SK-N-MC (cell line): ENCODE results near the gene LEPROT.
A peak's percentile ranks its signal among the peaks of the same experiment; 100 is the strongest.
"Not testable (repeated sequence)": the region's sequence is repeated elsewhere in the genome, so short reads cannot be mapped to it uniquely, and the experiment has no call there.

Source experiments
- DNase-seq: peaks from one replicate; pipeline ENCODE4 v3.0.0-alpha.2; 2011; ENCODE audit warnings: low read depth, low spot score
- H3K27ac ChIP-seq: fragments of 200-600 bp; sonication (generic); 2 replicates; pipeline ENCODE4 v1.5.1; 2016; ENCODE audit warnings: mixed run types
- H3K36me3 ChIP-seq: fragments of 200-600 bp; sonication (generic); 2 replicates; pipeline ENCODE4 v1.6.1; 2017; ENCODE audit warnings: antibody characterized with exemption, low read length, mixed read lengths; ENCODE audit not compliant: insufficient read depth
- H3K4me3 ChIP-seq: fragments of 200-600 bp; sonication (generic); 2 replicates; pipeline ENCODE4 v1.5.1; 2016
- H3K9ac ChIP-seq: fragments of 200-600 bp; sonication (generic); 2 replicates; pipeline ENCODE4 v1.8.0; 2017; ENCODE audit warnings: mixed run types, mixed read lengths; ENCODE audit not compliant: insufficient read length
- H3K9me3 ChIP-seq: fragments of 200-600 bp; sonication (generic); 2 replicates; pipeline ENCODE4 v1.6.1; 2017; ENCODE audit warnings: low read depth, mild to moderate bottlenecking, antibody characterized with exemption, low read length, moderate library complexity, mixed read lengths
- EZH2 ChIP-seq: fragments of 200-600 bp; sonication (generic); IDR thresholded peaks from one replicate; pipeline ENCODE4 v1.6.1; 2017; ENCODE audit warnings: antibody characterized with exemption
- FOXP2 ChIP-seq: optimal IDR thresholded peaks from 2 replicates; pipeline ENCODE3; 2011; ENCODE audit warnings: mild to moderate bottlenecking, moderate library complexity; ENCODE audit not compliant: insufficient read depth; ENCODE audit errors: extremely low read length, control extremely low read depth
- POLR2AphosphoS5 ChIP-seq: IDR thresholded peaks from 2 replicates; pipeline ENCODE4 v1.6.1; 2012; ENCODE audit warnings: mild to moderate bottlenecking, low read depth, low read length, borderline replicate concordance

Gene LEPROT

GRCh38 chr1:65456481-65456880, 36.0 kb downstream of the LEPROT start:
- Histone ChIP-seq H3K9ac (no peak overlapping the region), H3K9me3 (no peaks in the 10 kb centered on the region)
- no peak for TF ChIP-seq FOXP2
- no peak for TF ChIP-seq EZH2
- TF ChIP-seq POLR2AphosphoS5, result no peak

GRCh38 chr1:65457868-65458267, 37.4 kb downstream of the LEPROT start:
- TF ChIP-seq EZH2, result no peak
- TF ChIP-seq FOXP2, result no peak
- no peak for TF ChIP-seq POLR2AphosphoS5
- DNase-seq, result no peak
- Histone ChIP-seq H3K27ac (no peak overlapping the region), H3K9ac (no peak overlapping the region), H3K4me3 (no peak overlapping the region), H3K9me3 (no peaks in the 10 kb centered on the region), H3K36me3 (no peaks in the 10 kb centered on the region)

More at GRCh38 chr1:65456481-65456880, 36.0 kb downstream of the LEPROT start:
- no peak for DNase-seq
- Histone ChIP-seq H3K4me3 (no peak overlapping the region), H3K36me3 (no peaks in the 10 kb centered on the region), H3K27ac (no peak overlapping the region)

- no peaks in the 10 kb centered on the region for H3K9me3 ChIP-seq
- no peak for TF ChIP-seq FOXP2
- no peak for TF ChIP-seq POLR2AphosphoS5
- no peak for TF ChIP-seq EZH2
- no peak for DNase-seq
- H3K4me3 ChIP-seq, result no peak overlapping the region
- no peak overlapping the region for H3K9ac ChIP-seq
- H3K36me3 ChIP-seq, result no peaks in the 10 kb centered on the region
- no peak overlapping the region for H3K27ac ChIP-seq
These were observed 38.4 kb downstream of the LEPROT start for GRCh38 chr1:65458730-65459396.

- no peaks in the 10 kb centered on the region for H3K9me3 ChIP-seq
- no peaks in the 10 kb centered on the region for H3K36me3 ChIP-seq
- H3K4me3 ChIP-seq, result no peak overlapping the region
- no peak overlapping the region for H3K27ac ChIP-seq
- no peak for DNase-seq
- H3K9ac ChIP-seq, result no peak overlapping the region
- TF ChIP-seq FOXP2 (no peak), EZH2 (no peak), POLR2AphosphoS5 (no peak)
These were observed 38.9 kb downstream of the LEPROT start for GRCh38 chr1:65459397-65459768.

- H3K27ac ChIP-seq, H3K4me3 ChIP-seq, DNase-seq, H3K9ac ChIP-seq, H3K9me3 ChIP-seq, H3K36me3 ChIP-seq: not testable (repeated sequence)
These were observed 45.4 kb downstream of the LEPROT start for GRCh38 chr1:65465837-65466236.

- H3K4me3 ChIP-seq, result no peak overlapping the region
- H3K27ac ChIP-seq, result no peak overlapping the region
- no peaks in the 10 kb centered on the region for H3K36me3 ChIP-seq
- no peaks in the 10 kb centered on the region for H3K9me3 ChIP-seq
- DNase-seq, result no peak
- H3K9ac ChIP-seq, result no peak overlapping the region
- TF ChIP-seq EZH2, result no peak
- no peak for TF ChIP-seq FOXP2
- TF ChIP-seq POLR2AphosphoS5, result no peak
These were observed 47.1 kb downstream of the LEPROT start for GRCh38 chr1:65467536-65467935.

GRCh38 chr1:65469126-65469888, 48.8 kb downstream of the LEPROT start:
- H3K9me3 ChIP-seq, result no peaks in the 10 kb centered on the region
- H3K4me3 ChIP-seq, result no peak overlapping the region
- H3K9ac ChIP-seq, result no peak overlapping the region
- TF ChIP-seq EZH2, result no peak
- no peak for TF ChIP-seq FOXP2
- TF ChIP-seq POLR2AphosphoS5, result no peak
- H3K36me3 ChIP-seq, result no peaks in the 10 kb centered on the region
- no peak for DNase-seq
- no peak overlapping the region for H3K27ac ChIP-seq

- no peaks in the 10 kb centered on the region for H3K9me3 ChIP-seq
- no peak overlapping the region for H3K4me3 ChIP-seq
- no peak for DNase-seq
- no peak overlapping the region for H3K27ac ChIP-seq
- no peak overlapping the region for H3K9ac ChIP-seq
- TF ChIP-seq FOXP2, result no peak
- TF ChIP-seq EZH2, result no peak
- no peak for TF ChIP-seq POLR2AphosphoS5
- no peaks in the 10 kb centered on the region for H3K36me3 ChIP-seq
These were observed 49.4 kb downstream of the LEPROT start for GRCh38 chr1:65469889-65470340.

GRCh38 chr1:65470766-65471165, 50.3 kb downstream of the LEPROT start:
- Histone ChIP-seq H3K27ac (no peak overlapping the region), H3K9ac (no peak overlapping the region), H3K9me3 (no peaks in the 10 kb centered on the region), H3K36me3 (no peaks in the 10 kb centered on the region), H3K4me3 (no peak overlapping the region)
- TF ChIP-seq FOXP2 (no peak), POLR2AphosphoS5 (no peak; the same call in 1 of the 2 replicates), EZH2 (no peak)
- peak; percentile 34 for DNase-seq
